ENCODE measurements around the gene PELI2. TPM values are rescaled to one million over a fixed set of nuclear protein-coding genes. Genes with fewer than 3 reads are reported as not detected.

Gene PELI2
- total RNA-seq, 1 experiment from 2014 or later = 0.19 TPM

GRCh38 chr14:56216626-56217379 is 98.6 kb downstream of the PELI2 start:
- no peaks in the 10 kb centered on the region for H3K9me3 Mint-ChIP-seq (ENCODE audit: unreplicated experiment)
- no peaks in the 10 kb centered on the region for H3K4me1 Mint-ChIP-seq (ENCODE audit: insufficient read depth, unreplicated experiment)
- ChIA-PET CTCF (interaction anchor here (0.6 to 1.1 kb wide), 2 partner anchors 57 to 374 kb away, joined by 3 to 4 read pairs; no protein-coding TSS in a partner anchor), POLR2A (interaction anchor here (0.7 to 1.2 kb wide), 3 partner anchors 11 to 1488 kb away, joined by 3 read pairs; no protein-coding TSS in a partner anchor)
- H3K27me3 Mint-ChIP-seq (ENCODE audit: insufficient read depth, unreplicated experiment) = no peaks in the 10 kb centered on the region
- H3K27ac Mint-ChIP-seq (ENCODE audit: low read depth, unreplicated experiment) = no peak overlapping the region
- DNase-seq (ENCODE audit: unreplicated experiment) = peak; percentile 18
- BruUV-seq (replicated peaks) = no TSS peak
- TF ChIP-seq, protein P1, sequence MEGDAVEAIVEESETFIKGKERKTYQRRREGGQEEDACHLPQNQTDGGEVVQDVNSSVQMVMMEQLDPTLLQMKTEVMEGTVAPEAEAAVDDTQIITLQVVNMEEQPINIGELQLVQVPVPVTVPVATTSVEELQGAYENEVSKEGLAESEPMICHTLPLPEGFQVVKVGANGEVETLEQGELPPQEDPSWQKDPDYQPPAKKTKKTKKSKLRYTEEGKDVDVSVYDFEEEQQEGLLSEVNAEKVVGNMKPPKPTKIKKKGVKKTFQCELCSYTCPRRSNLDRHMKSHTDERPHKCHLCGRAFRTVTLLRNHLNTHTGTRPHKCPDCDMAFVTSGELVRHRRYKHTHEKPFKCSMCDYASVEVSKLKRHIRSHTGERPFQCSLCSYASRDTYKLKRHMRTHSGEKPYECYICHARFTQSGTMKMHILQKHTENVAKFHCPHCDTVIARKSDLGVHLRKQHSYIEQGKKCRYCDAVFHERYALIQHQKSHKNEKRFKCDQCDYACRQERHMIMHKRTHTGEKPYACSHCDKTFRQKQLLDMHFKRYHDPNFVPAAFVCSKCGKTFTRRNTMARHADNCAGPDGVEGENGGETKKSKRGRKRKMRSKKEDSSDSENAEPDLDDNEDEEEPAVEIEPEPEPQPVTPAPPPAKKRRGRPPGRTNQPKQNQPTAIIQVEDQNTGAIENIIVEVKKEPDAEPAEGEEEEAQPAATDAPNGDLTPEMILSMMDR (IDR thresholded peaks at IDR 0.05; ENCODE audit: unreplicated experiment) = no peak
- no peaks in the 10 kb centered on the region for H3K36me3 Mint-ChIP-seq (ENCODE audit: insufficient read depth, unreplicated experiment)
- no peak overlapping the region for H3K4me3 Mint-ChIP-seq (ENCODE audit: unreplicated experiment)
- intact Hi-C loops (cut with micrococcal nuclease) = no loop called here

DNA sequence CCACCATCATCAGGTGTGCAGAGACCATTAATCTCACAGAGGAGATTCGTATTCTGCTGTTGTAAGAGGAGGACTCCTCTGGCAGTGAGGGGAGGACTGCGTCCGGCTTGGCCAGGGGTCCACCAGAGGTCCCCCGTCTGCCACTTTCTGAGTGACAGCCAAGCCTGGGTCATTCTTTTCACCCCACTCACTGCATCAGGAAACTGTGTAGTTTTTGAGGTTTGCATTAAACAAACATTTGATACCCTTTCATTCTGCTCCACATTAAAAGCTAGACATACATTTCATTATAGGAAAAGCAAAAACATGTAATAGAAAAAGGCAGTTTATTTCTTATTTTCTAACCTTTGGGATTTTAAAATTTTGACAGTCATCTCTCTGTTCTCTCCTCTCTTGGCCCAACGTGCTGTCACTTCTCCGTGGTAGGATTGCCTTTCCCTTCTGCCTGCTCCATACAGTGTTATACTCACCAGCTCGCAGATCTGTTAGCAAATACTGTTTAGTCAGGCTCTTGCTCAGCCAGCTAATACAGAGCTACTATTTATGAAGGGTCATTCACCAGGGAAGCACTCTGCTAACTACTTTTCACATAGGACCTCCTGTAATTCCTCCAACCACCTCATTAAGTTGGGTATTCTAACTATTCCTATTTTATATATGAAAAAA is 99.3 kb downstream of the PELI2 start:
- Mint-ChIP-seq H3K4me3 (ENCODE audit: unreplicated experiment) (no peak overlapping the region), H3K27me3 (ENCODE audit: insufficient read depth, unreplicated experiment) (no peaks in the 10 kb centered on the region), H3K27ac (ENCODE audit: low read depth, unreplicated experiment) (no peak overlapping the region), H3K9me3 (ENCODE audit: unreplicated experiment) (no peaks in the 10 kb centered on the region), H3K4me1 (ENCODE audit: insufficient read depth, unreplicated experiment) (no peaks in the 10 kb centered on the region), H3K36me3 (ENCODE audit: insufficient read depth, unreplicated experiment) (no peaks in the 10 kb centered on the region)
- TF ChIP-seq, protein P1 (IDR thresholded peaks at IDR 0.05; ENCODE audit: unreplicated experiment) = no peak
- DNase-seq (ENCODE audit: unreplicated experiment) = no peak
- ChIA-PET CTCF (no interaction called here), POLR2A (no interaction called here)
- intact Hi-C loops (cut with micrococcal nuclease) = no loop called here
- BruUV-seq (replicated peaks) = no TSS peak

- Mint-ChIP-seq H3K4me1 (ENCODE audit: insufficient read depth, unreplicated experiment) (no peaks in the 10 kb centered on the region), H3K9me3 (ENCODE audit: unreplicated experiment) (no peaks in the 10 kb centered on the region), H3K4me3 (ENCODE audit: unreplicated experiment) (no peak overlapping the region), H3K36me3 (ENCODE audit: insufficient read depth, unreplicated experiment) (no peaks in the 10 kb centered on the region), H3K27me3 (ENCODE audit: insufficient read depth, unreplicated experiment) (no peaks in the 10 kb centered on the region), H3K27ac (ENCODE audit: low read depth, unreplicated experiment) (no peak overlapping the region)
- intact Hi-C loops (cut with micrococcal nuclease) = no loop called here
- ChIA-PET CTCF (no interaction called here), POLR2A (no interaction called here)
- no peak for DNase-seq (ENCODE audit: unreplicated experiment)
- no TSS peak for BruUV-seq (replicated peaks)
- TF ChIP-seq, protein P1 (IDR thresholded peaks at IDR 0.05; ENCODE audit: unreplicated experiment) = no peak
These were observed 101.6 kb downstream of the PELI2 start for GRCh38 chr14:56219666-56220413.
